Loucy (cell line): ENCODE data around the gene FBH1.

Experiments
- H2AFZ ChIP-seq: fragments of 200-600 bp; sonication (generic); 2 replicates; pipeline ENCODE4 v1.6.0; 2016; ENCODE audit warnings: antibody characterized with exemption, mild to moderate bottlenecking, low read length, moderate library complexity
- H3F3A ChIP-seq: fragments of 200-600 bp; 2 replicates; pipeline ENCODE4 v1.6.0; 2016; ENCODE audit warnings: antibody characterized with exemption, low read depth, mild to moderate bottlenecking
- H3K27me3 ChIP-seq: fragments of 200-600 bp; sonication (generic); 2 replicates; pipeline ENCODE4 v1.6.1; 2014; ENCODE audit warnings: low read length, mild to moderate bottlenecking; ENCODE audit not compliant: insufficient read depth, poor library complexity, severe bottlenecking
- H3K36me3 ChIP-seq: fragments of 200-600 bp; sonication (generic); 2 replicates; pipeline ENCODE4 v1.6.1; 2016; ENCODE audit warnings: low read length; ENCODE audit not compliant: insufficient read depth
- H3K4me1 ChIP-seq: fragments of 200-600 bp; sonication (generic); 2 replicates; pipeline ENCODE4 v1.5.1; 2014; ENCODE audit warnings: low read length, mild to moderate bottlenecking; ENCODE audit not compliant: insufficient read depth, poor library complexity, severe bottlenecking
- H3K4me2 ChIP-seq: fragments of 200-600 bp; sonication (generic); 2 replicates; pipeline ENCODE4 v1.6.0; 2014; ENCODE audit warnings: antibody characterized with exemption, low read length, low read depth, mild to moderate bottlenecking; ENCODE audit not compliant: poor library complexity, severe bottlenecking
- H3K4me3 ChIP-seq: fragments of 200-600 bp; sonication (generic); 2 replicates; pipeline ENCODE4 v1.5.1; 2014; ENCODE audit warnings: low read length, mild to moderate bottlenecking, mixed read lengths; ENCODE audit not compliant: poor library complexity, severe bottlenecking
- H3K79me2 ChIP-seq: fragments of 200-600 bp; sonication (generic); 2 replicates; pipeline ENCODE4 v1.6.1; 2014; ENCODE audit warnings: low read length; ENCODE audit not compliant: insufficient read depth
- H3K9ac ChIP-seq: fragments of 200-600 bp; sonication (generic); 2 replicates; pipeline ENCODE4 v1.6.0; 2014; ENCODE audit warnings: mild to moderate bottlenecking, low read depth, low read length, moderate library complexity; ENCODE audit not compliant: poor library complexity, severe bottlenecking
- H3K9me2 ChIP-seq: fragments of 200-600 bp; sonication (generic); replicated peaks from 2 replicates; pipeline ENCODE4 v1.6.1; 2016; ENCODE audit warnings: low read depth, low read length, mixed read lengths
- H3K9me3 ChIP-seq: fragments of 200-600 bp; sonication (generic); 2 replicates; pipeline ENCODE4 v1.6.1; 2014; ENCODE audit warnings: mild to moderate bottlenecking, antibody characterized with exemption, low read length, low read depth; ENCODE audit not compliant: insufficient read depth
- H4K20me1 ChIP-seq: fragments of 200-600 bp; sonication (generic); 2 replicates; pipeline ENCODE4 v1.6.0; 2014; ENCODE audit warnings: antibody characterized with exemption, low read length, mild to moderate bottlenecking; ENCODE audit not compliant: insufficient read depth, poor library complexity, severe bottlenecking
- EZH2phosphoT487 ChIP-seq: fragments of 200-600 bp; IDR thresholded peaks from 2 replicates; pipeline ENCODE4 v1.6.1; 2018; ENCODE audit warnings: antibody characterized with exemption, mild to moderate bottlenecking, moderate library complexity, borderline replicate concordance
- TF ChIP-seq, protein P1 (sequence below): fragments of 200-600 bp; sonication (generic); conservative IDR thresholded peaks from 2 replicates; pipeline ENCODE4 v1.5.1; 2014; ENCODE audit warnings: mild to moderate bottlenecking, antibody characterized with exemption, low read length

FBH1 gene

GRCh38 chr10:5976512-5977470, 86.7 kb downstream of the FBH1 start:
- Histone ChIP-seq H3K27me3 (no peaks in the 10 kb centered on the region), H3K79me2 (no peaks in the 10 kb centered on the region), H3K4me2 (peak overlapping the region; percentile 82), H2AFZ (peak overlapping the region; percentile 98), H3K9me3 (no peaks in the 10 kb centered on the region), H3K36me3 (no peaks in the 10 kb centered on the region), H3F3A (no peaks in the 10 kb centered on the region), H3K9ac (peak overlapping the region; percentile 68), H3K4me1 (peaks cover 14% of the 10 kb centered on the region), H4K20me1 (no peaks in the 10 kb centered on the region), H3K4me3 (peak overlapping the region; percentile 97), H3K9me2 (no peaks in the 10 kb centered on the region)
- TF ChIP-seq EZH2phosphoT487: no peak
- TF ChIP-seq, protein P1, sequence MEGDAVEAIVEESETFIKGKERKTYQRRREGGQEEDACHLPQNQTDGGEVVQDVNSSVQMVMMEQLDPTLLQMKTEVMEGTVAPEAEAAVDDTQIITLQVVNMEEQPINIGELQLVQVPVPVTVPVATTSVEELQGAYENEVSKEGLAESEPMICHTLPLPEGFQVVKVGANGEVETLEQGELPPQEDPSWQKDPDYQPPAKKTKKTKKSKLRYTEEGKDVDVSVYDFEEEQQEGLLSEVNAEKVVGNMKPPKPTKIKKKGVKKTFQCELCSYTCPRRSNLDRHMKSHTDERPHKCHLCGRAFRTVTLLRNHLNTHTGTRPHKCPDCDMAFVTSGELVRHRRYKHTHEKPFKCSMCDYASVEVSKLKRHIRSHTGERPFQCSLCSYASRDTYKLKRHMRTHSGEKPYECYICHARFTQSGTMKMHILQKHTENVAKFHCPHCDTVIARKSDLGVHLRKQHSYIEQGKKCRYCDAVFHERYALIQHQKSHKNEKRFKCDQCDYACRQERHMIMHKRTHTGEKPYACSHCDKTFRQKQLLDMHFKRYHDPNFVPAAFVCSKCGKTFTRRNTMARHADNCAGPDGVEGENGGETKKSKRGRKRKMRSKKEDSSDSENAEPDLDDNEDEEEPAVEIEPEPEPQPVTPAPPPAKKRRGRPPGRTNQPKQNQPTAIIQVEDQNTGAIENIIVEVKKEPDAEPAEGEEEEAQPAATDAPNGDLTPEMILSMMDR: no peak

DNA sequence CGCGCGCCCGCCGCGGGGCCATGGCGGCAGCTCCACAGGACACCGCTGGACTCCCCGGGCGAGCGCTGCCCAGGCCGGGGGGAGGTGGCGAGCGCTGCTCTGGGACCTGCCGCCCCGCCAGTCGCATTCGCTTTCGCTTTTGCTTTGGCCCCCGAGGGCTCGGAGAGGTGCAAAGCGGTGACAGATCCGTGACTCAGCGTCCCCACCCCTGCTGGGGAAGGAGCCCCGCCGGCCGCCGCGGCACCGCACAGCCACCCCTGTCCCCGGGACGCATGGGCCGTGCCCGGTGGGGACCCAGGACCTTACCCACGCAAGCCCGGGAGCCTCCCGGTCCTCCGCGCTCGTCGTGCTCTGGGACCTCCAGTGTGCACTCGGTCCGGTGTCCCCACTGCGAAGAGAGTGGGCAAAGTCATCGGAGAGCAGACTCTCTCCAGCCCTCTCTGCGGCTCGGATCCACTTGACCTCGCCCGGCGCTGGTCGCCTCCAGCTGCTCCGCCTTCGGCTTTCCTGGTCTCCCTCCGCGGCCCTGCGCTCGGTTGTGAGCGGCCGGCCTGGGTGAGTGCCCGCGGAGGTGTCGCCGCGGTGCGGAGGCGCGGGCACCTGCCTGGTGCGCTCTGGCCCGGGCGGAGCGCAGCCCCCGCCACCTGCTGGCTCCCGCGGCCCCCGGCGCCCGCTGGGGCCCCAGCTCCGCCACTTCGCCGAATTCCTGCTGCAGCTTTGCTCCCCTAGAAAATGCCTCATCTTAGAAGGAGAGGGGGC, 87.6 kb downstream of the FBH1 start, which contains the start of gene IL15RA:
Gene IL15RA (minus strand): TSS at position 73 of the 759 bp plus-strand sequence. CDS start 51 bp downstream, at position 22.
- H3K9me2 ChIP-seq: no peaks in the 10 kb centered on the region
- no peaks in the 10 kb centered on the region for H3K27me3 ChIP-seq
- H3K4me3 ChIP-seq: peak within 1 kb of the TSS; percentile 97
- peak within 1 kb of the TSS; percentile 68 for H3K9ac ChIP-seq
- no peaks in the 10 kb centered on the region for H4K20me1 ChIP-seq
- H3K36me3 ChIP-seq: no peaks in the 10 kb centered on the region
- H3K4me2 ChIP-seq: peak within 1 kb of the TSS; percentile 82
- peak within 1 kb of the TSS; percentile 98 for H2AFZ ChIP-seq
- H3K4me1 ChIP-seq: peaks cover 14% of the 10 kb centered on the region
- TF ChIP-seq, protein P1: no peak
- TF ChIP-seq EZH2phosphoT487: no peak
- H3K79me2 ChIP-seq: no peaks in the 10 kb centered on the region
- H3K9me3 ChIP-seq: no peaks in the 10 kb centered on the region
- no peaks in the 10 kb centered on the region for H3F3A ChIP-seq

DNA sequence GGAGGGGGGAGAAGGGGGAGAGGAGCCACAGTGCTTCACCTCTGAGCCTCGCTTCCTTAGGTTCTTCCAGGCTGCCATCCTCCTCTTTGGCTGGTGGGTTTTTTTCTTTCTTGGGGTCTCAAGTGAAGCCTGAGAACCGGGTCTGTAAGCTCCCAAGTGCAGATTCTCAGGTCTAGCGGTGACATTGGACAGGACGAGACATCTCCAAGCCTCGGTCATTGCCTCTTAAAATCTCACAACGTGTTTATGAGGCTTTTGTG, 88.1 kb downstream of the FBH1 start:
- Histone ChIP-seq H3K79me2 (no peaks in the 10 kb centered on the region), H3K4me3 (peak overlapping the region; percentile 97), H3K9ac (peak overlapping the region; percentile 68)

More for the DNA sequence above, 88.1 kb downstream of the FBH1 start:
- no peaks in the 10 kb centered on the region for H4K20me1 ChIP-seq
- H3K9me2 ChIP-seq: no peaks in the 10 kb centered on the region
- no peak for TF ChIP-seq EZH2phosphoT487
- TF ChIP-seq, protein P1: no peak
- H3K36me3 ChIP-seq: no peaks in the 10 kb centered on the region
- peak overlapping the region; percentile 82 for H3K4me2 ChIP-seq
- H3K27me3 ChIP-seq: no peaks in the 10 kb centered on the region
- H3K9me3 ChIP-seq: no peaks in the 10 kb centered on the region
- peak overlapping the region; percentile 98 for H2AFZ ChIP-seq
- no peaks in the 10 kb centered on the region for H3F3A ChIP-seq
- peaks cover 14% of the 10 kb centered on the region for H3K4me1 ChIP-seq
